H9 (cell line): Measurements from ENCODE around the gene BLTP3B. TPM values are rescaled to one million over a fixed set of nuclear protein-coding genes. Genes with fewer than 3 reads are reported as not detected.

Experiments
- DNase-seq: peaks from one replicate; pipeline ENCODE4 v3.0.0-alpha.2; 2017
- H2AFZ ChIP-seq: one replicate; pipeline ENCODE4 v1.6.1; 2013; ENCODE audit warnings: mild to moderate bottlenecking, low read length, control low read depth, moderate library complexity
- H2AK5ac ChIP-seq: 2 replicates; pipeline ENCODE4 v1.6.1; 2013; ENCODE audit warnings: low read length, control low read depth, mixed read lengths; ENCODE audit not compliant: insufficient read length
- H2BK120ac ChIP-seq: one replicate; pipeline ENCODE4 v1.6.1; 2013; ENCODE audit warnings: low read depth, mild to moderate bottlenecking, low read length, control low read depth, inconsistent platforms; ENCODE audit not compliant: poor library complexity, severe bottlenecking
- H2BK12ac ChIP-seq: 2 replicates; pipeline ENCODE4 v1.6.1; 2013; ENCODE audit warnings: low read length, control low read depth, mixed read lengths, low read depth; ENCODE audit not compliant: insufficient read length
- H2BK15ac ChIP-seq: 2 replicates; pipeline ENCODE4 v1.6.1; 2013; ENCODE audit warnings: low read depth, low read length, control low read depth
- H2BK20ac ChIP-seq: one replicate; pipeline ENCODE4 v1.6.1; 2013; ENCODE audit warnings: low read depth, mild to moderate bottlenecking, low read length, control low read depth, inconsistent platforms; ENCODE audit not compliant: poor library complexity, severe bottlenecking
- H2BK5ac ChIP-seq: 2 replicates; pipeline ENCODE4 v1.6.1; 2013; ENCODE audit warnings: low read length, control low read depth, mixed read lengths; ENCODE audit not compliant: insufficient read length
- H3K14ac ChIP-seq: 2 replicates; pipeline ENCODE4 v1.6.1; 2013; ENCODE audit warnings: low read length, control low read depth; ENCODE audit not compliant: insufficient read depth
- H3K18ac ChIP-seq: 2 replicates; pipeline ENCODE4 v1.6.1; 2013; ENCODE audit warnings: low read depth, mild to moderate bottlenecking, mixed read lengths, low read length, control low read depth; ENCODE audit not compliant: insufficient read length
- H3K23ac ChIP-seq: 2 replicates; pipeline ENCODE4 v1.6.1; 2013; ENCODE audit warnings: low read length, control low read depth, mixed read lengths, low read depth; ENCODE audit not compliant: insufficient read length
- H3K23me2 ChIP-seq: 2 replicates; pipeline ENCODE4 v1.6.1; 2013; ENCODE audit warnings: low read depth, mild to moderate bottlenecking, mixed read lengths, low read length, control low read depth; ENCODE audit not compliant: insufficient read length, poor library complexity, severe bottlenecking
- H3K27ac ChIP-seq: 2 replicates; pipeline ENCODE4 v1.5.1; 2013; ENCODE audit warnings: low read length, control low read depth, mixed read lengths, low read depth; ENCODE audit not compliant: insufficient read length
- H3K27me3 ChIP-seq: 2 replicates; pipeline ENCODE4 v1.6.1; 2013; ENCODE audit warnings: low read length, control low read depth, inconsistent platforms; ENCODE audit not compliant: insufficient read depth
- H3K4ac ChIP-seq: 2 replicates; pipeline ENCODE4 v1.6.1; 2013; ENCODE audit warnings: low read depth, mild to moderate bottlenecking, control low read depth, inconsistent platforms, low read length, moderate library complexity
- H3K4me1 ChIP-seq: 2 replicates; pipeline ENCODE4 v1.6.1; 2013; ENCODE audit warnings: low read length, control low read depth, inconsistent platforms; ENCODE audit not compliant: insufficient read depth
- H3K4me2 ChIP-seq: 2 replicates; pipeline ENCODE4 v1.6.1; 2013; ENCODE audit warnings: low read length, control low read depth, mixed read lengths; ENCODE audit not compliant: insufficient read length, insufficient read depth
- H3K56ac ChIP-seq: 2 replicates; pipeline ENCODE4 v1.6.1; 2013; ENCODE audit warnings: low read depth, mild to moderate bottlenecking, mixed read lengths, low read length, control low read depth; ENCODE audit not compliant: insufficient read length
- H3K79me1 ChIP-seq: 2 replicates; pipeline ENCODE4 v1.6.1; 2013; ENCODE audit warnings: low read depth, mild to moderate bottlenecking, moderate library complexity, low read length, control low read depth, inconsistent platforms; ENCODE audit not compliant: insufficient read depth, poor library complexity, severe bottlenecking
- H3K79me2 ChIP-seq: 2 replicates; pipeline ENCODE4 v1.6.1; 2013; ENCODE audit warnings: low read length, control low read depth, inconsistent platforms; ENCODE audit not compliant: insufficient read depth
- H3K9ac ChIP-seq: 2 replicates; pipeline ENCODE4 v1.6.1; 2013; ENCODE audit warnings: low read length, control low read depth, mixed read lengths; ENCODE audit not compliant: insufficient read length; ENCODE audit errors: extremely low read depth
- H3K9me3 ChIP-seq: one replicate; pipeline ENCODE4 v1.6.1; 2013; ENCODE audit warnings: low read depth, low read length, inconsistent platforms; ENCODE audit not compliant: control insufficient read depth
- H3T11ph ChIP-seq: one replicate; pipeline ENCODE4 v1.6.1; 2013; ENCODE audit warnings: mild to moderate bottlenecking, low read length, control low read depth, inconsistent platforms
- H4K20me1 ChIP-seq: one replicate; pipeline ENCODE4 v1.6.1; 2013; ENCODE audit not compliant: control insufficient read depth, insufficient read length, insufficient read depth
- H4K5ac ChIP-seq: 2 replicates; pipeline ENCODE4 v1.6.1; 2013; ENCODE audit warnings: low read depth, mild to moderate bottlenecking, mixed read lengths, low read length, control low read depth; ENCODE audit not compliant: insufficient read length
- H4K8ac ChIP-seq: replicated peaks from 2 replicates; pipeline ENCODE4 v1.6.1; 2013; ENCODE audit warnings: low read length, control low read depth, mixed read lengths, low read depth; ENCODE audit not compliant: insufficient read length
- H4K91ac ChIP-seq: 2 replicates; pipeline ENCODE4 v1.6.1; 2013; ENCODE audit warnings: low read depth, mild to moderate bottlenecking, moderate library complexity, mixed read lengths, low read length, control low read depth; ENCODE audit not compliant: insufficient read length
- H3K27ac Mint-ChIP-seq, 3 experiments: 2 replicates in 2 of 3; 3 replicates in 1 of 3; pipeline ENCODE4 v1.8.0; 2020 to 2021; ENCODE audit warnings: mixed read lengths in 3 of 3, mild to moderate bottlenecking in 1 of 3, moderate library complexity in 1 of 3
- H3K27me3 Mint-ChIP-seq: 2 replicates; pipeline ENCODE4 v1.8.0; 2021; ENCODE audit warnings: low read depth, mild to moderate bottlenecking, moderate library complexity, mixed read lengths
- H3K36me3 Mint-ChIP-seq, 3 experiments: 2 replicates in 2 of 3; 3 replicates in 1 of 3; pipeline ENCODE4 v1.8.0; 2020 to 2021; ENCODE audit warnings: low read depth in 3 of 3, mixed read lengths in 3 of 3; ENCODE audit not compliant: insufficient read depth in 1 of 3
- H3K4me1 Mint-ChIP-seq, 2 experiments: 2 replicates each; pipeline ENCODE4 v1.8.0; 2020; ENCODE audit warnings: mixed read lengths in 2 of 2
- H3K4me3 Mint-ChIP-seq, 2 experiments: 2 replicates in 1 of 2; 3 replicates in 1 of 2; pipeline ENCODE4 v1.8.0; 2020 to 2021; ENCODE audit warnings: mild to moderate bottlenecking in 2 of 2, mixed read lengths in 2 of 2, moderate library complexity in 1 of 2
- H3K9me3 Mint-ChIP-seq, 2 experiments: 2 replicates in 1 of 2; 3 replicates in 1 of 2; pipeline ENCODE4 v1.8.0; 2020; ENCODE audit warnings: mild to moderate bottlenecking in 2 of 2, mixed read lengths in 2 of 2, moderate library complexity in 1 of 2
- WGBS: extraction: QIAGEN DNeasy Blood & Tissue Kit; methylation state at CpG from one replicate; pipeline ENCODE4 v1.1.7; 2013; ENCODE audit warnings: missing lambda C conversion rate, low lambda C conversion rate, mixed read lengths; ENCODE audit not compliant: insufficient read length; ENCODE audit errors: extremely low coverage; 5-methylcytosine and 5-hydroxymethylcytosine counted together
- total RNA-seq: library from RNA; stranded (reverse); gene quantifications from 2 replicates; pipeline ENCODE4 v1.2.1, GENCODE V29; 2021
- TF ChIP-seq, protein P1 (sequence below): fragments of 200-600 bp; sonication (generic); conservative IDR thresholded peaks from 3 replicates; pipeline ENCODE4 v1.8.0; 2021; ENCODE audit warnings: antibody characterized with exemption, mild to moderate bottlenecking

BLTP3B gene
- total RNA-seq, 1 experiment from 2014 or later, result 20.7 TPM

DNA sequence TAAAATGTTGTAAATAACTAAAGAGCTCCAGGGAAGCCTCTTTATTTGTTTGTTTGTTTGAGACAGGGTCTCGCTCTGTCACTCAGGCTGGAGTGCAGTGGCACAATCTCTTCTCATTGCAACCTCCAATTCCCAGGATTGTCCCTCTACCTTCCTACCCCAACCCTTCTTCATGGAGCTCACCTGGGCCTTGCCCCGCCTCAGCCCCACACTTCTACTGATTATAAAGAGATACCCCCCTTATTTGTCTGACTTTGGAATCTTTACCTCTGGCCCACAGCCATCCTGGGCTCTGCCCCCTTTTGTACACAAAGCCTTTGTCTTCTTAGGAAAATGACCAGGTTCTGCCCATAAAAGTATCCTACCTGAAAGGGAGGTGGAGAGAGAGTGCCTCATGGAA, 9.1 kb upstream of the BLTP3B start:
- Histone ChIP-seq H2BK12ac (no peak overlapping the region), H3K79me1 (no peaks in the 10 kb centered on the region), H3K4me1 (peaks cover 4% of the 10 kb centered on the region; the same call in 1 of the 2 replicates), H3K27ac (peak overlapping the region; percentile 79), H3K56ac (no peak overlapping the region), H4K8ac (no peak overlapping the region), H3K18ac (no peak overlapping the region), H4K20me1 (no peaks in the 10 kb centered on the region), H2AK5ac (no peak overlapping the region), H3T11ph (no peak overlapping the region), H3K27me3 (no peaks in the 10 kb centered on the region), H3K4me2 (peak overlapping the region; percentile 21), H3K9ac (no peak overlapping the region), H2AFZ (no peak overlapping the region), H3K4ac (no peak overlapping the region), H4K91ac (no peak overlapping the region), H3K79me2 (no peaks in the 10 kb centered on the region), H3K23me2 (no peaks in the 10 kb centered on the region), H3K23ac (no peak overlapping the region), H3K9me3 (no peaks in the 10 kb centered on the region), H2BK15ac (no peak overlapping the region), H3K14ac (no peak overlapping the region), H4K5ac (no peak overlapping the region), H2BK120ac (no peak overlapping the region), H2BK20ac (no peak overlapping the region), H2BK5ac (no peak overlapping the region)
- peak overlapping the region in 1 of 2 experiments; percentile 0; a peak in 1 of 5 replicates for H3K4me3 Mint-ChIP-seq
- H3K27me3 Mint-ChIP-seq, result no peaks in the 10 kb centered on the region
- TF ChIP-seq, protein P1, sequence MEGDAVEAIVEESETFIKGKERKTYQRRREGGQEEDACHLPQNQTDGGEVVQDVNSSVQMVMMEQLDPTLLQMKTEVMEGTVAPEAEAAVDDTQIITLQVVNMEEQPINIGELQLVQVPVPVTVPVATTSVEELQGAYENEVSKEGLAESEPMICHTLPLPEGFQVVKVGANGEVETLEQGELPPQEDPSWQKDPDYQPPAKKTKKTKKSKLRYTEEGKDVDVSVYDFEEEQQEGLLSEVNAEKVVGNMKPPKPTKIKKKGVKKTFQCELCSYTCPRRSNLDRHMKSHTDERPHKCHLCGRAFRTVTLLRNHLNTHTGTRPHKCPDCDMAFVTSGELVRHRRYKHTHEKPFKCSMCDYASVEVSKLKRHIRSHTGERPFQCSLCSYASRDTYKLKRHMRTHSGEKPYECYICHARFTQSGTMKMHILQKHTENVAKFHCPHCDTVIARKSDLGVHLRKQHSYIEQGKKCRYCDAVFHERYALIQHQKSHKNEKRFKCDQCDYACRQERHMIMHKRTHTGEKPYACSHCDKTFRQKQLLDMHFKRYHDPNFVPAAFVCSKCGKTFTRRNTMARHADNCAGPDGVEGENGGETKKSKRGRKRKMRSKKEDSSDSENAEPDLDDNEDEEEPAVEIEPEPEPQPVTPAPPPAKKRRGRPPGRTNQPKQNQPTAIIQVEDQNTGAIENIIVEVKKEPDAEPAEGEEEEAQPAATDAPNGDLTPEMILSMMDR, result no peak
- H3K4me1 Mint-ChIP-seq, result peaks cover 35 to 41% of the 10 kb centered on the region in 2 experiments
- peaks cover 0 to 2% (median 0%) of the 10 kb centered on the region in 3 experiments; a peak in 2 of 7 replicates for H3K36me3 Mint-ChIP-seq
- peak overlapping the region; percentile 91 to 98 (median 95) for H3K27ac Mint-ChIP-seq
- WGBS, result no CpG with 5 or more reads among the region's 2 CpGs
- peak; percentile 58 for DNase-seq
- H3K9me3 Mint-ChIP-seq, result no peaks in the 10 kb centered on the region
